Stimulated activated CD4-positive, alpha-beta T cell treated with anti-CD3 and anti-CD28 coated beads, Interleukin-12 subunit alpha, Interleukin-12 subunit beta, amount 100 ng/mL, for 48 hours (primary cell): ENCODE results near the gene GYS2.
"Not testable (repeated sequence)": the region's sequence is repeated elsewhere in the genome, so short reads cannot be mapped to it uniquely, and the experiment has no call there.

Experiments
- DNase-seq, 3 donors: peaks; one replicate each; pipeline ENCODE4 v3.0.0-alpha.2; 2020; ENCODE audit warnings: low read depth in 2 of 3, low spot score in 1 of 3

The GYS2 gene

DNA sequence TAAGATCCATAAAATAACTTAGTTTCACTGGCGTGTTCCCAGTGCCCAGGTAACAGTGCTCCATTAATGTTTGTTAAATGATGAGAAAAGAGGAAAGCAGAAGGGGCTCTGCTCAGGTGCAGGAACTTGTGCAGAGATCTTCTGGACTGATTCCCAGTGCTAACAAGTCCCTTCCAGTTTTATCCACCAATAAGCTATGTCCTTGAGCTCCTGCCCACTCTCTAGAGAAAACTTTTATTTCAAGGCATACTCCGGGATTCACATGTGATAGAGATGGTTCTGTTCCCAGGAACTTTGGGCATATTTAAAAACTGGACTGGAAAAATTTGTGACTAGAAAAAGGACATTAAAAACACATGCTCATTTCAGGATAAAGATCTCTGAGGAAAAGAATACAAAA, 1.9 kb downstream of the GYS2 start:
- DNase-seq = no peak

DNA sequence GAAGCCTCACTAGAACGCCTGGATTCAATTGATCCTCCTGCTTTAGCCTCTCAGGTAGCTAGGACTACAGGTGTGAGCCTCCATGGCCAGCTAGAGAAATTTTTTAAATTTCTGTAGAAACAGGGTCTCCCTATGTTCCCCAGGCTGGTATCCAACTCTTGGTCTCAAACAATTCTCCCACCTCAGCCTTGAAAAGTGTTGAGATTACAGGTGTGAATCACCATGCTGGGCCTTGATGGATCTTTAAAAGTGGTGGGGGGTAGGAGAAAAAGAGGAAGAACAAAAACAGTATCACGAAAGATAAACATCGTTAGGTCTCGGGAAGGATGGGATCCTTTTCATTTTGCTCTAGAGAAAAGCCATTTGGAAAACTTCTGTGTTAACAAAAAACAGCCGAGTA, 4.5 kb downstream of the GYS2 start:
- DNase-seq = no peak

DNA sequence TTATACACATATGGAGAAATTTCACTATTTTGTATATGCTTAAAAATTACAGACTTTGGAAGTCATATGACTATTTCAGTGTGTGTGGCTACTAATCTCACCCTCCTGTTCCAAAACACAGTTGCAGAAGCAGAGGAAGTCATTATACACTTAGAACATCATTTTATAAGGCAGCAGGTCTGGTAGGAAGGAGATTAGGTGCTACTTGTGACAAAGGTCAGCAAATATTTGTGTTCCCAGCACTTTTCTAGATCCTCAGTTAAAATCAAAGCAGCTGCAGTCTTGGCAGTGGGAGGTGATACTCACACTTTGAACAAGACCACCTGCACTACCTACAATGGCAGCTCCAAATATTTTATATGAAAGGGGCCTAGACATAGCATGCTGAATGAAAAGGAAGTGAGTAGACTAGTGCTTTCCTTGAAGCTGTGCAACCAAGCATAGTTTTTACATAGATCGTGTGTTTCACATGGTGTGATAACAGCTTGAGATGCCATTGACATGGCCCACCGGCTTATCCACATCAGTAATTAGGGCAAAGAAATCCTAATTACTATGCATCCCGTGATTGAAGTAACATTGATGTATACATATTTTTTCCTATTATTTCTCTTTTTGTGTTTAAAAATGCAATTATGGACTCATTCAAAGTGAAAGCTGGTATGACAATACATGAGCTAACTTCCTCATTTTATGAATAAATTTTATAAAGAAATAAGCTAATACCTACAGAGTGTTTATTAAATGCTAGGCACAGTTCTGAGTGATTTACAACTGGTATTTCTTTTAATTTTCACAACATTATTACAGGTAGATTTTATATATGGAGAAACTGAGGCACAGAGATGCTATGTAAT, 5.3 kb downstream of the GYS2 start:
- DNase-seq = no peak

DNA sequence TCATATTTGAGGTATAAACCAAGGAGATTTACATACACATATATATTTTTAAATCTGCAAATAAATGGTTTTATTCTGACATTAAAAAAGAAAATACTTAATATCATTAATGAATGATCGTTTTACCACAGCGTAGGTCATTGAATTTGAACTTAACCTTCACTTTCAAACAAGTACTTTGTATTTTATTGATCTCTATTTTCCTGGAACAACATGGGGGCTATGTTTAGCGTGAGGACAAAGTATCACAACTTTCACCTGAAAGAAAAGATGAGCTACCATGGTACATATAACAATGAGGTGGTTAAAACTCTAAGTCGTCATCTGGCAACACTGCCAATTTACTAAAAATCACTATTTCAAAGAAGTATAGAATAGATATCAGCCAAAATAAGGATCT, 6.0 kb downstream of the GYS2 start:
- no peak for DNase-seq

DNA sequence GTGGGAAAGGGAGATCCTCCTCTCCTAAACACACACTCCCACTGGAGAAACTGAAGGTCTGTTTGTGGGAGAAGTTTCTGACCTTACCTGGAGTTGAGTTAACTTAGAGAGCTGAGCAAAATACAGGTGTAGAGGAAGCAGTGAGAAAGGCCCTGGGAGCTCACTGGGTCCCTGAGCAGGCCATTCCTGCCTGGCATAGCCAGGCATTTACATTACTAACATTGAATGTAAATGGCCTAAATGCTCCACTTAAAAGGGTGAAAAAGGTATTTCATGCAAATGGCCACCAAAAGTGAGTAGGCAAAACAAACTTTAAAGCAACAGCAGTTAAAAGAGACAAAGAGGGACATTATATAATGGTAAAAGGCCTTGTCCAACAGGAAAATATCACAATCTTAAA, 9.3 kb downstream of the GYS2 start:
- not testable (repeated sequence) for DNase-seq

DNA sequence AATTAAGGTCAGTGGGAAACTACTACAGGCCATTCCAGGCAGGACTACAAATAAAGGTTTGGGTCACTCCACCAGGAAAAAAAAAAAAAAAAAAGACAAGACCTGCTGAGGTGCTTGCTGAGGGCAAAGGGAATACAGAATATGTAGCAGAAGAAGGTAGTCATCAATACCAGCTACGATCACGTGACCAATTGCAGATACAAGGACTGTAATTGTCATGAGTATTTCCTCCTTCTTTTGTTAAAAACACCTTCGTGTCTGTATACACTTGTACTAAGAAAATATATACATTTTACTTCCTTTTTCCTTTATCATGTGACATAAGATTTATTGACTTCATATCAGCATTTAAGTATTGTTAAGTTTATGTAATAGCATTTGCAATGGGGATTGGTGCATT, 19.2 kb downstream of the GYS2 start:
- DNase-seq = no peak

DNA sequence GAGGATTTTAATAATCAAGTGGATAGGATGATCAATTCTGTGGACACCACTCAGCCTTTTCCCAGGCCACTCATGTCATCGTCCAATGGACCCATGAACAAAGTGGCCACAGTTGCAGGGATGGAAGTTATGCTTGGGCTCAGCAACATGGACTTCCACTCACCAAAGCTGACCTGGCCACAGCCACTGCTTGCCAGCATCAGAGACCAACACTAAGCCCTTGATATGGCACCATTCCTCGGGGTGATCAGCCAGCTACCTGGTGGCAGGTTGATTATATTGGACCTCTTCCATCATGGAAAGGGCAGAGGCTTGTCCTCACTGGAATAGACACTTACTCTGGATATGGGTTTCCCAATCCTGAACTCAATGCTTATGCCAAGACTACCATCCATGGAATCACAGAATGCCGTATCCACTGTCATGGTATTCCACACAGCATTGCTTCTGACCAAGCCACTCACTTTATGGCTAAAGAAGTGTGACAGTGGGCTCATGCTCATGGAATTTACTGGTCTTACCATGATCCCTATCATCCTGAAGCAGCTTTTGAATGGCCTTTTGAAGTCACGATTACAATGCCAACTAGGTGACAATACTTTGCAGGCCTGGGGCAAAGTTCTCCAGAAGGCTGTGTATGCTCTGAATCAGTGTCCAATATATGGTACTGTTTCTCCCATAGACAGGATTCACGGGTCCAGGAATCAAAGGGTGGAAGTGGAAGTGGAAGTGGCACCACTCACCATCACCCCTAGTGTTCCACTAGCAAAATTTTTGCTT, 20.1 kb downstream of the GYS2 start:
- DNase-seq = not testable (repeated sequence)

DNA sequence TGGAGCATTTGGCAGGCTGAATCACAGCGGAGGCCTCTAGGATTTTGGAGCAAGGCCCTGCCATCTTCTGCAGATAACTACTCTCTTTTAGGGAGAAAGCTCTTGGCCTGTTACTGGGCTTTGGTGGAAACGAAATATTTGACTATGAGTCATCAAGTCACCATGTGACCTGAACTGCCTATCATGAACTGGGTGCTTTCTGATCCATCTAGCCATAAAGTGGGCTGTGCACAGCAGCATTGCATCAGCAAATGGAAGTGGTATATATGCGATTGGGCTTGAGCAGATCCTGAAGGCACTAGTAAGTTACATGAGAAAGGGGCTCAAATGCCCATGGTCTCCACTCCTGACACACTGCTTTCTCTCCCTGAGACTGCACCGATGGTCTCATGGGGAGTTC, 21.1 kb downstream of the GYS2 start:
- DNase-seq = no peak

DNA sequence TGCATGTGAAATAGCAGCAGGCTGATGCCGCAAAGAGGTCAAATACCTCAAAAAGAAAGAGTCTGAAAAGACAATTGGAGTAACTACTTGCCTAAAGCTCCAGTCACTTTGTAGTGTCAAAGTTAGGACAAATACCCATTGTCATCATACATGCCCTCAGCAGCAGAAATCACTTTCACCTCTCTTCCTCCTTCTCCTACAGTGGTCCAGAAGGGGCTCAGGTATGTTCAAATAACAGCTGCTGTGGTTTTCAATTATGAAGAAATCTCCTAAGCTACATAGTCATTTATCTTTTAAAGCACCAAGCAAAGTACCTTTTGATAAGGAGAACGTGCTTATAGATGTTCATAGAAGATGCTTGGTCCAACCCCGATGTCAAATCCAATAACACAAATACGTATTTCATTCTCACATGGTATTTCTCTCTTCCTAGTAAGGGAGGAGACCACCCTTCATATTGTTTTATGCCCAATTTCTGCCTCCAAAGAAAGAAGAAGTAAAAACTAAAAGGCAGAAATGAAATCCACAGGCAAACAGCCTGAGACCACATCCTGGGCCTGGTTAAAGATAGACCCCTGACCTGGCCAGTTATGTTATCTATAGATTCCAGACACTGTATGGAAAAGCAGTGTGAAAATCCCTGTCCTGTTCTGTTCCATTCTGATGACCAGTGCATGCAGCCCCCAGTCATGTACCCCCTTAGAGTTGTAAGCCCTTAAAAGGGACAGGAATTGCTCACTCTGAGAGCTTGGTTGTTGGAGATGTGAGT, 23.7 kb downstream of the GYS2 start:
- no peak for DNase-seq

DNA sequence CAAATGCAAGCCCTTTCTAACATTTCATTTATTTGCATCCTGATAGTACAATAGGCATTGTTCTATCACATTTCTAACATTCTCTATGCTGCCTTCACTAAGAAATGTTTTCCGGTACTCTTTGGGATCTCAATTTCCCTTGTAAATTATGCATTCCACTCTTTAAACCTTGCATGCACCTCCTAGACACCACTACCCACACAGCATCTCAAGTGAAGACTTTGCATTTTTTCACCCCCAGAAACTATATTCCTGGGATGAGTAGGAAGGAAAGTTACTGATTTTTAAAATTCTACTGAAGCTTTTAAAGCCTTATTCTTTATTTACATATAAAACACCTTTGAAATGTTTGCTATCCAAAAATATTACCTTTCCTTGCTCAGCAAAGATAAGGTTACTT, 27.1 kb downstream of the GYS2 start:
- DNase-seq = no peak

DNA sequence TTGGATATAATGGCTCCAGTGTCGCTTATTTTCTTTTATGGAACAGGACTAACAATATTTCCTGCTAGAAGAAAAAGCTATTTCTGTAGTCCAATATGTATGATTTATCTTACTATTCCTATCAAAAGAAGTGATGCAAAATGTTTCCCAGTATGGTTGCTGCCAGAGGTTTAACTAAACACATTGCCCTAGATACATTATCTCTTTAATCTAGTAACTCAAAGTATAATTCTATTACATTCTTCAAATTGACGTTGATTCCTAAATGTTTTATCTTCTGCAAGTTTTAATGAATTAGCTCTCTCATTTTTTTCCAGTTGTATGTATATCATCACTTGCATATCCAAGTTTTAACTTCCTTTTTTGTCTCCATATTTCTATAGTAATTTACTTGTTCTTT, 28.2 kb downstream of the GYS2 start:
- DNase-seq = no peak

DNA sequence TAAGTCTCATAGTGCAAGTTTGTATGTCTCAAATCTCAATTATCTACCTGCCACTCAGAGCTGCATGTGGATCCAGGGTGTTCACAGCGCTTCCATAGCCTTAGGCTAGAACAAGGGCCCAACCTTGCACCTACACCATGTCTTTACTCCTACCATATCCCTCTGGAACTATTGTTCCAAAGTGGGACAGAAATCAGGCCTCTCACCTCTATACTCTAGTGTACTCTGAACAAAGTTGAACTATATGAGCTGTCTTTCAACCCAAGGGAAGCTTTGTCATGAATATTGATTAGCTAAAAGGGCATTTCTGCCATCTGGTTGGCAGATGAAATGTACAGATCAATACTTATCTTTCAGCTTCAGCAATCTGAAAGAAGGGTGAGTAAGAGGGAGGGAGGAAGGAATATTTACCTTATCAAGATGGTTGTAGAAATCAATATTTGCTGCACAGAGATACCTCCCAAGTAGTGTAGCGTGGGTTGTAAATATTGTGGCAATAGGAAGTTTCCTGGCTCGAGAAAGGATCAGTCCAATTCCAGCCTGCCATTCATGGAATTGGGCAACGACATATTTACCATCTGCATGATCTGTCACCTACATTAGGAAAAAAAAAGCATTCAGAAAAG, 30.8 kb downstream of the GYS2 start:
- DNase-seq = no peak

DNA sequence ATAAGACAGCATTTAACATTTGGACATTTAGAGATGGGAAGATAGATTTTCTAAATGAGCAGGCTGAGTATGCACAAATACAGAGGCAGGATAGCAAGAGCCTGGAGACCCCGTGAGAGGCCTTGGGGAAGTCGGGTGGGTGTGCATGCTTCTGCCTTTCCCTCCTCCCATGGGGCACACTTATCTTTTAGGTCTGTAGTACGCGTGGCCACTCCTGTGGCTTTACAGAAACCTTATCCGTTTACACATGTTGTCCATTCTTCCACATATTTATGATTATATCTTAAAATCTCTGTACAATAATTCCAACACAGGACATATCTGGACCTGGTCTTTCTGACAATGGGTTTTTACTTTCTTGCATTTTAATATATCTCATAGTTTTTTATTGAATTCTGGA, 33.6 kb downstream of the GYS2 start:
- no peak for DNase-seq

DNA sequence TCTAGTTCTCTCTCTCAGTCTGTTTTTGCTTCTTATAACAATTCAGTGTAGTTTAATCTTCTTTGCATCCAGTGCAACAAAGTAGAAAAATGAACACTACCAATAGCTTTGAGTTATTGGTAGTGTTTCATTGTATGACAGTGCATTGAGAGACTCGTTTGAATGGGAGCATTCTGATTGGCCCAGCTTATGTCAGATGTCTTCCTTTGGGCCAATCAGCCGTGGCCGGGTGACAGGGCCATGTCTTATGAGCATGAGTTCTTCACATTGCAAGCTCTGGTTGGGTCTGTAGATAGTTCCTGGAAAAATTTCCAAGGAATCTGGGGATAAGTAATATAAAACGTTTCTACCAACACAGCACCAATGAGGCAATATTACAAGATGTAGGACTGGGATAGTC, 36.5 kb downstream of the GYS2 start:
- no peak for DNase-seq

DNA sequence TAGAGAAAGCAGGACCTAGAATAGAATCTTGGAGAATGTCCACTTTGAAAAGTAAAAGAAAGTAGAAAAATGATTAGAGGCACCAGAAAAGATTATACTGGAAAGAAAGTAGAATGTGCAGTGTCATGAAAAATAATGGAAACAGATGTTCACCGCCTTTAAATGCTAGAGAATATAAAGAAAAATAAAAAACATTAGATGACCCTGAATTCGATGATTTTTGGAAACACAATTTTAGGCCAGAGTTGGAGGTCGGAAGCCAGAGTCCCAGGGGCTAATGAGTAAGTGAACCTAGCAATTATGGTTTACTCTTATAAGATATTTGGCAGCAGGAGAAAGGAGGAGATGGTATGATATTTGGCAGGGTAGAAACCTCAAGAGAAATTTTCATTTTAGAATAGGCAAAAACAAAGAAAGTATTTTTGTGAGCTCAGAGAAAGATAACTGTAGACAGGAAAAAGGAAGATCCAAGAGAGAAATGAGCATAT, 37.7 kb downstream of the GYS2 start:
- no peak for DNase-seq

DNA sequence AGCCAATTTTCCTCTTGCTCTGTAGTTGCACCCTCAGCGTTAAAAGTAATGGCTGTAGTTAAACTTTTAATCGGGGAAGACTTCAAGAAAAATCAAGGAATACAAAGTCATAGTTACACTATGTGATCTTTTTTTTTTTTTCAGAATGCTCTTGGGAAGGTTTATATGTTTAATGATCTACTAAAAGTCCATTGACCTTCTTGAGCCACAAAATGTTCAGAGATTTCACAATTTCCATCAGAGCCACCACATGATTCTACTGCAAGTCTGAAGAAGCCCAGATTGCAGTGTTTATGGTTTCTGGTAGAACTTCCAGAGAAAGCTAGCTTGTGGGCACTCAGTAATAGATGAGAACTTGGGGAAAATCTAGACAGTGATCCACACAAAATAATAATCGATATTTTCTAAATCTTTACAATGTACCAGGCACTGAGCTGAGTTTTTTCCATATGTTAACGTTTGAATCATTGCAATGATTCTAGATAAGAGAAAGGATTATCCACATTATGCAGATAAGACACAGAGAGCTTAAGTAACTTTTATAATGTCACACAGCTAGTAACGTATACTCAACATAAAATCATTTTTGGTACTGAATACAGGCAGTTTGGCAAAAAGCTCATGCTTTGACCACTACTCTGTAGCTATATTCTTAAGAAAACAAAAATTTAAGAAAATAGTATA, 38.3 kb downstream of the GYS2 start:
- no peak for DNase-seq

DNA sequence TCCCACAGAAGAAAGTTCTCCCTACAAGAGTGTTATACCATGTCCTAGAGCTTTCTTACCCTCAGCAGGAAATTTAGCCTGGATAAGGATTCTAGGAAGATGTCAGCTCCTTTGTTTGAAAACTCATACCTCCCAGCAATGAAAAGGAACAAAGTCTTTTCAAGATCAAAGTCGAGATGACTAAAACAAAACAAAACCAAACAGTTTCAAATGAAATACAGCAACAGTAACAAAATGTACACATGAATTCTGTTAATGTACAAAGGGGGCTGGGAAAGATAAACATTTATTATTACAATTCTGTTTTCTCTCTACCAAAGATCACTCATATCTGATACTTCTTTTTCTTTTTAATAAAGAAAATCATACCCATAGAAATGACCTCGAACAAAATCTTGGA, 41.8 kb downstream of the GYS2 start:
- no peak for DNase-seq

DNA sequence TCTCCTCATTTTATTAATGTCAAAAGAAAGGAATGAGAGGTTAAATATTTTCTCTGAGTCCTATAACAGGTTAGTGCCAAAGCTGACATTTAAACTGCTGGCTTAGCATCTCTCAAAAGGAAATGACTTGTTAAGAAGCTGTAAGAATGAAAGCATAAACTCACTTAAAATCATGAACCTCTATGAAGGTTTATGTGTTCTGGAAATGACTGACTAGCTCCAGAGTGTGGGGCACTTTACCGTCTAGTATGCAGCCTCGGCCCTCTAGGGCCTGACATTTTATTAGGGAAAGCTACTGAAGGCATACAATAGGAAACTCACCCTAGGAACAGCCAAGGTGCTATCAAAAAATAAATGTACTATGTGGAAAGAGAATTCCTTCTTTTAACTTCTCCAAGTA, 43.5 kb downstream of the GYS2 start:
- DNase-seq = no peak

DNA sequence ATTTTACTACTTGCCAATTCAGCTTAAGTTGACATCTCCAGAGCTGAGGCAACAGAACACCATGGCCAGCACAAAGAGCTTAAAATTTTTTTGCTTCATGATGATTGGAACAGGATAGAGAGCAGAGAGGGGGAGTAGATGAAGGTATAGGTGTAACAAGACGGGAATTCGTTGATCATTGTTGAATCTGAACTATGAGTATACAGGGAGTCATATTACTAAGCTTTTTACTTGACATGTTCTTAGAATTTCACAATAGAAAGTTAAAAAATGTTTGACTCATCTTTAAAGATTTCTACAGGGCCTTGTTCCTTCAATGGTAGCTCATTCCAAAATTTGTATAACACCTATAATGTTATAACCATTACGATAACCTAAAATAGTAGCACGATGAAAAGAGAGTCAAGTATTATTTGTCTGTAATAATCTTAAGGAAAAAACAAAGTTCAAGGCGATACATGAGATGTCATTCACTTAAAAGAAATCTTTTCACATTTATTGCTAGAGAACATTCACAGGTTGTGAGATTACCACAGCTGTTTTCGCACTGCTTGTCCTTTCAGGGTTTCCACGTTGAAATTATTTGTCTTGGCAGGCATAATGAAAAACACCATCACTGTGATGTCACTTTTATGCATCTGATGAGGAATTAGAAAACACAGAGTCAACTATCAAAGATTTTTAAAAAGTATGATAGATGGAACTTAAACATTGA, 44.6 kb downstream of the GYS2 start:
- DNase-seq = no peak

DNA sequence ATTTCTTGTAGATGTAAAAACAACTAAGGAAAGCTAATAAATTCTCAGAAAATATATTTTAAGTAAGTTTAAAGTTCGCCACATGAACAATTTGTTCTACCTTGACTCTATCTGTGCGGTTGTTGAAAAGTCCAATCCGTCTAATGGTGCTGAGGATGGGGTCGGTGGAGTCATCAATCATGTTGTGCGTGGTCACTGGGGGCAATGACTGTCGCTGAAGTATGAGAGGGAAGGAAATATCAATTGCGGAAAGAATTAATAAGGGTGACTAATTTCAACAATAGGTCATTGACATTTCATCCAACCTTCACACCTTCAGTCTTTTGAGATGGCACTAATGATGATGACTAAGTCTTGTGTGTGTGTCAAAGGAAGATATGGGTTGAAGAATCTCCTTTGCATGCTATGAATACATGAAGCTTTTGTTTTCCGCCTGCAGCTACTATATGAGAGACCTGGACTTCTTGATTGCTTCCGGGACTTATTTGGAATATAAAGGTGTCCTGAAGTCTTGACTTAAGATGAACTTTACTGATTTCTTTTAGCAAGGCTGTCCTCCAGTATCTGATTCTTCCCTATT, 46.5 kb downstream of the GYS2 start:
- DNase-seq = no peak
